ENCODE data around the gene RNU6-7.

Gene RNU6-7

DNA sequence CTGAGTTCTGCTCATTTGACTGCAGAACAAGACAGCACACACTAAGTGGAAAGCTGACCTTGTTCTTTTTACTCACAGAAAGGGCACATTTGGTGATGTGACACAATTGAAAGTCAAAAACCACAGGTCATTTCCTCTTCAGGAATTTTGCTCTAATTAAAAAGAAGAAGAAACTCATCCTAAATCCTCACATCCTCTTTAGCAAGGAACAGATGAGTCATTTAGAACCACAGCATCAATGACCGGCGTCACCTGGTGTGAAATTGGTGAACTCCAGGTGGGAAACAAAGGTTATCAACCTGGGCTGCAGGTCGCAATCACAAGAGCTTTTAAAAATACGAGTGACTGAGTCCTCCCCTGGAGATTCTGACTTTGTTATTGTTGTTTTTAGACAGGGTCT lies 4.1 kb downstream of the RNU6-7 start:
- no peak for DNase-seq

DNA sequence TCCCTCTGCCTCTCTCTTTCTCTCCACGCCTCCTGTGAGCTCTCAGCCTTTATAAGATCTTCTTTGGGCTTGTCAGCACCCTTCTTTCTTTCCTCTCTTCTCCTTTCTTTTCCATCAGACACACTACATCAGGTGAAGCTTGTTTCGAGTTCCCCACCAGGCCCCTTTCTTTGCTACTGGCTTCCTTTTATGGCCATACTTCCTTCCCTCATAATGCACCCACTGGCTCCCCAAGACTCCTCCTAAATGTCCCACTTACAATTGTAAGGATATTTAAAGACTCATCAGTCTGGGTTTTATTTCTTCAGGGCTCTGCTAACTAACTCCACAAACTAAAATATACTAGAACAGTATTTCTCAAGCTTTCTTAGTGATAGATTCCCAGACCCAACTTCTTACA lies 4.7 kb downstream of the RNU6-7 start:
- DNase-seq = no peak

DNA sequence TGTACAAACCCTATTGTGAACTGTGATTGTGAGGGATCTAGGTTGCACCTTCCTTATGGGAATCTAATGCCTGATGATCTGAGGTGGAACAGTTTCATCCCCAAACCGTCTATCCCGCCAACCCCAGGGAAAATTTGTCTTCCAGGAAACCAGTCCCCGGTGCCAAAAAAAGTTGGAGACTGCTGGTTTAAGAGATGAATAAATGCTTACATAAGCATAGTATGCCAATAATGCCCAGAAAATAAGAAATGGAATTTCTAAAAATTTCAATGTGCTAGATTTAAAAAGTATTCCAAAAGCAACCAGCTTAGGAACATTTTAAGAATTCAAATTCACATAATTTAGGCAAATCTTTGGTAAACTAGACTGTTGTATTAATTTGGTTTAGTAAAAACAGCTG lies 6.6 kb downstream of the RNU6-7 start:
- no peak for DNase-seq

DNA sequence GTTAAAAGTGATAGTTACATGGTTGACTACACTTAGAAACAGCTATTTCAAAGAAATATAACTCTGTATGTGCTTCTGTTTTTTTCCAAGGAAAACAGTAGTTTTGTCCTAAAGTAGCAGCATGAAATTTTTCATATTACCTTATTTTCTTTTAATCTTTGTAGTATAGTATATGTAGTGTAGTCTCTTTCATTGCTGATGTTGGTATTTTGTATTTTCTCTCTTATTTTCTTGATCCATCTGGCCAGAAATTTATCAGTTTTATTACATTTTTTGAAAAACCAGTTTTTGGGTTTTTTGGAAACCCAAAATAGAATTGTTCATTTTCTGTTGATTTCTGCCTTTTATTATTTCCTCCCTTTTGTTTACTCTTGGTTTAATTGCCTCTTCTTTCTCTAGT lies 7.6 kb downstream of the RNU6-7 start:
- DNase-seq = no peak

- DNase-seq = no peak
Observed at GRCh38 chr14:32211068-32211404, 9.2 kb downstream of the RNU6-7 start.

DNA sequence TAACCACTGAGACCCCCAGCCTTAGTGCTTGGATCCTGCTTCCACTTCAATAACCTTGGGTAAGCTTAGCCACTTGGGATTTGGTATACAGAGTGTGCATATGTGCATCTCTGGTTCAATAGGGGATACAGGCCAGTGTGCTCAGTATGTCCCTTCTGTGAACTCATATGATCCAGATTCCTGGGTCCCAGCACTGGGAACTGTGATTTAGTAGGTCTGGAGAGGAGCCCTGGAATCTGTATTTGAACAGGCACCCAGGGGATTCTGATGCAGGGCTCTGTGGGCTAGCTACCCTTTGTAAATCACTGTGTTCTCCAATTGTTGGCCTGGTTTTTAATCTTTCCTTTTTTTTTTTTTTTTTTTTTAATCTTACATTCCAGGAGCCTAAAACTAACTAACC lies 11.0 kb downstream of the RNU6-7 start:
- DNase-seq = no peak

- DNase-seq = no peak
Observed at GRCh38 chr14:32217301-32217700, 15.5 kb downstream of the RNU6-7 start.

- DNase-seq = no peak
Observed at GRCh38 chr14:32224737-32225377, 23.0 kb downstream of the RNU6-7 start.

DNA sequence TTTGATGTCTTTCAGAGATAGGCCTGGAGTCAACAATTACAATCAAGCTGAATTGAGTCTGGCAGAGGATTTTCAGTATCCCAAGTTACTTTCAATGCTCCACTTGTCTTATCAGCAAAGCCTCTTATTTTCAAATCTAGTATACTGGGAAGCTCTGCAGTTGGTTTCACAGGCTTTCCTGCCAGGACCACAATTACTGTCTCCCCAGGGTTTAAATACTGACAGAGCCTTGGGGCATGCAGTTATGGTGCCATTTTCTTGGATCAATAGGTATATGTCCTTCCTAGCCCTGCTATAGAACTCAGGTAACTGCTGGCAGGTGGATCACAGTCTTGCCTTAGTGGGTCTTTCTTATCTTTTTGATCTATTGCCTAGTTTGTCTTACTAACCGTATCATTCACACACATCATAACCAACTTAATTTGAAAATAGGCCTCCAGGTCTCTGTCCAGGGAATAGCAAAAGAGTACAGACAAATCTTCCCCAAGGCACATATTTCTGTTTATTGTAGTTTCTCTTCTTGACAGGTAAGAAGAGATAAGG lies 23.6 kb downstream of the RNU6-7 start:
- no peak for DNase-seq

- DNase-seq = no peak
Observed at GRCh38 chr14:32226056-32226455, 24.2 kb downstream of the RNU6-7 start.

DNA sequence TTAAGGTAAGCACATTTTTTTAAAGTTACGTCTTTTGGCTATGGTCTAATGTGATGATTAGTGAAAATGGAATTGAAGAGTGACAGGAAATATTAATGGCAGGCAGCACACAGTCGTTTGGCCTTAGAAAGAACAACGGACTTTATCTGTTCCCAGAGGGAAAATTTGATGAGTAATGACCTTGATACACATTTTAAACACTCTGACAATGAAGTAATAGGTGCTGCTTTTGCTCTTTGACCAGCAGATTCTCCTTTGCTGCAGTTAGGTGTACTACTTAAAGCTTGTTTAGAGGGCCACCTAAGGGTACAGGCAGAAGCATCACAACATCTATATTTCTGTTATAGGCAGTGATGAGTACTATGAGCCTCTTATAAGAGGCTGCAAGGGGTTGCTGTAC lies 28.3 kb downstream of the RNU6-7 start:
- no peak for DNase-seq

- DNase-seq = no peak
Observed at GRCh38 chr14:32230695-32231280, 28.9 kb downstream of the RNU6-7 start.

DNA sequence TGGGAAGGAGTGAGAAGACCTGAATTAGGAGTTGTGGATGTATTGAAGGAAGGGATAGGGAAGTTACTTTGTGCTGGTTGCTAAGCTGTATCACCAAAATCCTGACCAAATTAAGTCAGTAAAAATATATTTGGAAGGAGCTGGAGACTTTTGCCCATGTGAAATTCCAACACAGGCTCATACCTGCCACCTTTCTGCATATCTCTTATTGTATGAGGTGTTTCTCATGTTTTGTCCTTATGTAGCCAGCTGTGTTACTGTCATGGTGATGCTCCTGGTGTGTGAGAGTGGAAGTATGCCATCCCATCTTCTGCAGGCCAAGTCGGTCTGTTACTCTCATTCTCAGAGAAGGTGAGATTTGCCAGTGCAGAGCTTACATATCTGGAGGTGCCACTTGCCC lies 30.6 kb downstream of the RNU6-7 start:
- DNase-seq = no peak

GRCh38 chr14:32233260-32233659 lies 31.4 kb downstream of the RNU6-7 start:
- DNase-seq = no peak

- DNase-seq = no peak
Observed at GRCh38 chr14:32244404-32244803, 42.6 kb downstream of the RNU6-7 start.

DNA sequence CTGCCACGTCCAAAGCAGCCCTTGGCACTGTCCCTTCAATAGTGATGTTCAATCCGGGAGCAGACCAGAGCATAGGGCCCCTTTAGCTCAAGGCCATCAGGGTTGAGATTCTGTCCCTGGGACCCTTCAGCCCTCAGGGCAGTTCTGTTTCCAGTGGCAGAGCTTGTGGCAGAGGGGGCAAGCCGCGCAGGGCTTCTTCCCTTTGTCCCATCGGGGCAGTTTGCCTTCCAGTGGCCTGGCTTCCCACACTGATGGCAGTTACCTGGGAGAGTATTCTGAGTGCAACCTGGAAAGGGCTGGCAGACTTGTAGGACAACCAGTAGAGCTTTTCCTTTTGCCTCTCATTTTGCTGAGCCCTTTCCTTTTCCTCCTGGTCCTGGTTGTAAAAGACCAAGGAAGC lies 44.9 kb downstream of the RNU6-7 start:
- DNase-seq = no peak

- DNase-seq = no peak
Observed at GRCh38 chr14:32249371-32249770, 47.5 kb downstream of the RNU6-7 start.

- DNase-seq = no peak
Observed at GRCh38 chr14:32249780-32250179, 47.9 kb downstream of the RNU6-7 start.

DNA sequence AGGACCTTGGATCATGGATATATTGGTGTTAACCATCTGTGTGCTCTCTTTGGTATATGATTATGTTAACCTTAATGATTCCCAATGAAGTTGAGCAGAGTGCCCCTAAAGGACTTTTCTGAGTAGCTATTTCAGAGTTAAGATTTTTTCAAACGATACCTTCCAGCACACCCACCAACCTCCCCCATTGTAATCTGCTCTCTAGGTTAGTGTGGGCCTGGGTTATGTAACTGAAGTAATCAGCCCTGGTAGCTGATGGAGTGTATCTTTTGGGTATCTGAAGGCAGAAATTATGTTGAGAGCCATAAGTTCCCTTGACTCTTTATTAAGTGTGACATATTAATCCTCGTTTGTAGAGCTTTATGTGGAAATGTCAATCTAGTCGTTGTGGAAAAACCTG lies 48.8 kb downstream of the RNU6-7 start:
- DNase-seq = no peak

- DNase-seq = no peak
Observed at GRCh38 chr14:32251530-32251929, 49.7 kb downstream of the RNU6-7 start.

All from NCI-H748 treated with DMSO at 0.1 percent for 48 hours (cell line).